NCI-H510A (cell line): ENCODE data around the gene ZBTB20.

Source experiments
- DNase-seq: peaks from one replicate; lab custom pipeline; 2025; lab: John Stamatoyannopoulos, UW

The ZBTB20 gene

DNA sequence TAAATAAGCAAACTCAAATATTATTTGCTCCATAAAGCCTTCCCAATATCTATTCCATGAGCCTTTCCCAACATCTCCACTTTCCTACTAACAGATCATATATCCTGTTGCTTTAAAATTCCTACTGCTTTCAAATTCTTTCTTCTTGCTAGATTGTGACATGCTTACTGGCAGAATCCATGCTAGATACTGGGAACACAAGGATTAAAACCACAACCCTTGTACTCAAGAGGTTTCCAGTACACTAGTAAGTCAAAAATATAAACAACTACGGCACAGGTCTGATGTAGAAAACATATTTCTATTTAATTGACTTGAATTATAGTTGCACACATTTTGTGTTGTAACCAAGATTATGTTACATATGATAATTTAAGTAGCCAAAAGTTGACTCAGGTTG lies 275.0 kb downstream of the ZBTB20 start:
- DNase-seq, result no peak

DNA sequence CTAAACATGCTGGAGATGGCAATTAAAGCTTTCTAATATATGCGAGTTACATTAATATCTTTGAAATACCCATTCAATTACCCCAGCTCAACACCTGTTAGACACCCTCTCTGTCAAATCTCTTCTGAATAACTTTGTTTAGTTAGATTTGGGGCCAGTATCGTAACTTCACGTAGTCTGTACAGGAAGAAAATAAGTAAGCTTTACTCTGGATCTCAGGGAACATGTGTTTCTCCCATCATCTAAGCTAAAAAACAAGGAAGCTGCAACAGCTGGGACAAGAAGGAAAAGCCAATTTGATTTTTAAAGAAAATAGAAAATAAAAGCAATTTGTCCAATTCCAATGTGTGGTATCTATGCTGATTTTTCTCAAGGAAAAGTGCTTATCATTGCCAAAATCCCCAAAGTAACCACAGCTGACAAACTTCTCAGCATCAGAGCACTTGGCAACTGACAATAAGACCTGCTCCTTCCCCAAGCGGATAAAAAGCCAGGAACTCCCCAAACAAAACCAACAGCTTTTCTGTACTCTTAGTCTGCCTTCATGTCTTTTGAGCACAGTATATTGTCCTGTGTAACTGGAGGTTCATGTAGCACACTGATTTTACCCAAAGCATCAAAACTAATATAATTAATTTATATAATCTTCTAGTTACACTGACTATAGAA lies 279.1 kb downstream of the ZBTB20 start:
- no peak for DNase-seq

DNA sequence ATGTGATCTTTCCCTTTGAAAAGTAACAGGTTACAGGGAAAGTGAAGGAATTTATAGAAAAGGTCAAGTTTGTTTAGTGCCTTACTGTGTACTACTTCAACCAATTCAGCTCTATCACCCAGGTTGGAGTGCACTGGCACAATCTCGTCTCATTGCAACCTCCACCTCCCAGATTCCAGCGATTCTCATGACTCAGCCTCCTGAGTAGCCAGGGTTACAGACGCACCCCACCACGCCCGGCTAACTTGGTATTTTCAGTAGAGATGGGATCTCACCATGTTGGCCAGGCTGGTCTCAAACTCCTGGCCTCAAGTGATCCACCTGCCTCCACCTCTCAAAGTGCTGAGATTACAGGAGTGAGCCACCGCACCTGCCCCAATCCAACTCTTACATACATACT lies 279.7 kb downstream of the ZBTB20 start:
- DNase-seq, result no peak

DNA sequence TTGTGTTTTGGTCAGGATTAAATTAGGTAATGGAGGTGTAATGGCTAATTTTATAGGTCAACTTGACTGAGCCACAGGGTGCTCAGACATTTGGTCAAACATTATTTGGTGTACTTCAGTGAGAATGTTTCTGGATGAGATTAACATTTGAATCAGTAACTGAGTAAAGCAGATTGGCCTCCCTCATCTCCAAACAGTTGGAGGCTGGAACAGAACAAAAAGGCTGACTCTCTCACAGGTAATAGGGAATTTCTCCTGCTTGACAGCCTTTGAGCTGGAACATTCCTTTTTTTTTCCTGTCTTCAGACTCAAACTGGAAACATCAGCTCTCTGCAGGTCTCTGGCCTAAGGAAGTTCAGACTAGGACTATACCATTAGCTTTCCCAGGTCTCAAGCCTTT lies 280.7 kb downstream of the ZBTB20 start:
- no peak for DNase-seq

DNA sequence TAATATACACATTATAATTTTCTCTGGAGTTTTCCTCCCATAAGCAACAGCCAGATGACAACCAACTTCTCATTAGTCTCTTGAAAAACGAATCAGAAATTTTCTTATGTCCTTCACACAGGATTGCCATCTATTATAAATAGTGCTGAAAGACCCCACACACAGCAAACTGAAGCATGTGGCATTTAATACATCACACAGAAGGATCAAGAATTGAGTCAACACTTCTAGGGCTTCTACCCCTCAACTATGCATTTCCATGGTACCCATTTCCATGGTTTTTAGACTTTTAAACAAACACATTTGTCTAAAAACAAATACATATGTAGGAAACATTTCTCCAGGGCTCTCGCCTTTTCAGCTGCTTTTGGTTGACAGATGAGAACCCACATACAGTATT lies 282.1 kb downstream of the ZBTB20 start:
- no peak for DNase-seq

DNA sequence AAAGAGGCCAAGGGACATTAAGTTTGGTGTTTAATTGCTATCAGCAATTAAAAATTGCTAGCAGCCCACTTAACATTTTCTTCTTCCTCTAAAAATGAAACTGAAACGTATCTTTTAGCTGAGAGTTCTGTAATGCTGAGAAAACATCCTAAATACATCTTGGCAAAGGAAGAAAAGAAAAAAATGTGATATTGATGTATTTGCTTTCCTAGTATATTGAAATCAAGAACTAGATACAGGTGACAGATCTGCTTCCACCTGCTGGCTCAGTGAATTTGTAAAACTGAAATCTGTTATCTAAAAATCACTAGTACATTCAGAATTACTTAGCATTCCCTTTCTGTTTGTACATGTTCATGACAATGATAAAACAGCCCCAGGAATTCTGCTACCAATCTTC lies 283.2 kb downstream of the ZBTB20 start:
- DNase-seq, result no peak

DNA sequence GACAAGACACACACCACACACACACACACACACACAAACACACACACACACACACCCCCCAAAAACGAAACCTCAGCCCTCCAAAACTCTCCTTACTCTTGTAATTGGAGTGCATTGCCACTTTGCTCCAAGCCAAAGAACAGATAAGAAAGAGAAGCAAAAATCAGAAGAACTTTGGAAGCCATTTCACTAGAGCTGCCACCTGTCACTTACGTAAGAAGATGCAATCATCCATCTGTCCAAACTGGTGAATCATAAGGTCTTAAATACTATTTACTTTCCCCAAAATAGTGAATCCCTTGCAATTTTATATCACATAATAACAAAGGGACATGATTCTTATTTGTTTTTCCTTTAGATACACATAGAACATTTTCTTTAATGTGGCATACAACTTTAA lies 285.4 kb downstream of the ZBTB20 start:
- DNase-seq, result no peak

DNA sequence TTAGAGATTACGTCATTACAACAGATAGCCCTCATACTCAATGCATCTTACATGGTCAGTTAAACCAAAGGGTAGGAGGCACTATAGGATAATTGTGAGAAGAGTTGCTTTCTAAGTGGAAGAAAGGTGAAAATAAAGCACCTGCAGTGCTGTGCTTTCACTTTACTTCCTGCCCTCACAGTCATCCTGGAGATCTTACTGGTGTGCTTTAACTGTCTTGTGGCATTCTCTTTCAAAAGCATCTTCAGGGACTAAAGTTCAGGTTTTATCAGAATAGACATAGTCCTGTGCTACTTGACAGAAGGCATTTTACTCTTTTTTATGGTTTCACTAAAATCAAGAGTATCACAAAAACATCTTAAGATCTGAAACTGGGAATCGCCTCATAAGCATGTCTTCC lies 286.6 kb downstream of the ZBTB20 start:
- no peak for DNase-seq

DNA sequence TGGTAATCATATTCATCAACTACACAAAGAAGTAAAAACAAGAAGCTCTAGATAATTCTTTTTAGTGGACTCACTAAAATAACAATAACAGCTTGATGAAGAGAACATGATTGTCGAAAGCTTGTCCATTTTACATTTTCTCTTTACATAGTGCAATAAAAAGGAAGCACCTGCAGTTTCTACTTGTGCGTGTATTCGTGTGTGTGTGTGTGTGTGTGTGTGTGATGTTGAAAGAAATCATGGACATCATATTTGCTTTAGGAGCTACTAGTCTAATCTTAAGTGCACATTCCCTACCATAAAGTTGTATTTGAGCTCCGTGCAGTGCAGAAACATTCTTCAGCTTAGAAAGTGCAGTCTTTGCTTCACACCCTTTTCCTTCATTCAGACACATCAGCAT lies 288.8 kb downstream of the ZBTB20 start:
- no peak for DNase-seq

DNA sequence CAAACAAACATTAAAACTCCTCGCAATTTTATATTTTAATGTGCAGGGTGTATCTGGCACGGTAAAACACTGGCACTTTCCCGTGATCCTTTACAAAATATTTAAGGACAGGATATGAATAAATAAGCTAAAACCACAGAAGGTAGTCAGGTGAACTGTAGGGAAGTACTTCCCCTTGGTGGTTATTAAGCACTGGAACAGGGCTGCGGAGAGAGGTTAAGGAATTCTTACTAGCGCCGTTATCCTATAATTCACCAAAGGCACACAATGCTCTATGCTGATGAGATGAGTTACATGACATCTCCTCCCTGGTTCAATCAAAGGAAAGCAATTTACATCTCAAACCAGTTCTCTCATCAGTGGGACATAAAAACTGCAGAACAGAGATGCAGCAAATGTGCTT lies 289.8 kb downstream of the ZBTB20 start:
- DNase-seq, result no peak

DNA sequence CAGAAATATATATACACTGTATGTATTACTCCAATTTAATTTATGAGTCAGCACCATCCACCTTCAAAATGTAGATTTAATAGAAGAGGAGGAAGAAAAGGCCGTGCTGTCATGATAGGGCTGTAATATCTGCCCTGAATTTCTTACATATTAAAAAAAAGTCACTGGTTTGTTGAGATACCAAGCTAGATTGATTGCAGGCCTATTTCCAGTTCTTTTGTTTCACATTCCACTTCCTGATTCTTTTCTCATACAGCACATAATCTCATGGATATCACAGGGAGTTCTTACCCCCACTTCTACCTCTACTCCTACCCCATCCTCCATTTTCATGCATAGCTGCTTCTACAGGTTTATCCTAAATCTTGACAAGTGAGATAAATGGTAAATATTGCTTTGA lies 290.3 kb downstream of the ZBTB20 start:
- DNase-seq, result no peak

DNA sequence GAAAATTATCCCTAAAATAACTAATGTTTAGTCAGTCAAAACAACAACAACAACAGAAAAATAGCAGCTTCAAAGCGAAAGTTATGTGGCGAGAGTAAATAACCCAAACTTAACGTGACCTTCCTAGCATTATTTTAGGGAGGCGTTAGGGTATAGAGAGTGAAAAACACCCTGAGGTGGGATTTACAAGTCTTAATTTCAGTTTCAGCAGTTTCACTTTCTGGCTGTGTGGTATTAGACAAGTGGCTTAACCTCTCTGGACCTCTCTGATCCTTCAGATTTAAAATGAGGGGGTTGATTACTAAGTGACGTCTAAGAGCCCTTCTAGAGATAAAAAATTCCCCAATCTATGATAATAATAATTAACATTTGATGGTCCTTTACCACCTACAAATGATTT lies 291.2 kb downstream of the ZBTB20 start:
- DNase-seq, result no peak

DNA sequence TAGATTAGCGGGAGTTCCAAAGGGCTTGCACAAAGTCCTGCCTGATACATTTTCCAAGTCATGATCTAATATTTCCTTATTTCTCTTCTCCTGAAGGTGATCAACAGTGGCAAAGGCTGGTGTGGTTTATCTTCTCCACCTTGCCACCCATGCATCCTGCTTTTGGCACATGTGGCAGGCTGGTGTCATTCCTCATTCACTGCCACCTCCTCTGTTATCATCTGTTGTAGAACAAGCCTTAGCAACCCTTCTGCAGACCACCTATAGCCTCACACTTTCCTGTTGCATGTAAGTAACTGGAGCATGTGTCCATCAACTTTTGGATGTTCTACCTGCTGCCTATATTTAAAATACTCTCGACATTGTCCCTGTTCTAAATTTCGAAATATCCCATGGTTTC lies 294.1 kb downstream of the ZBTB20 start:
- no peak for DNase-seq

DNA sequence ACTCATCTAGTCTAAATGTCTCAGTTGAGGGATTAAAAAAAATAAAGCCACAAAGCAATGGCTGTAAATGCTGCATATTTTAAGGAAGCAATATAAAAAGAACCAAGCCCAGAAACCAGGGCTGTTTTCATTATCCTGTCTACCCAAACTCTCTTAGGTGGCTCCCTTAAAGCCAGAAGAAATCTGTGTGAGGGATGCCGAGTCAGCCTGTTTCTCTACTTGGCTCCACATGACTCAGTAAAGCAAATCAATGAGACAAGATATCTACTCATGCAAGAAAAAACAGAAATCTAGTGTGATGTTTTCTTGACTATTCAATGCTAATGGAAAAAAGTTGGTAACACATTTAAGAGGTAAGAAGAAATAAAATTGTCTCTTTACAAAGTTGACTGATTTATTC lies 296.2 kb downstream of the ZBTB20 start:
- no peak for DNase-seq

DNA sequence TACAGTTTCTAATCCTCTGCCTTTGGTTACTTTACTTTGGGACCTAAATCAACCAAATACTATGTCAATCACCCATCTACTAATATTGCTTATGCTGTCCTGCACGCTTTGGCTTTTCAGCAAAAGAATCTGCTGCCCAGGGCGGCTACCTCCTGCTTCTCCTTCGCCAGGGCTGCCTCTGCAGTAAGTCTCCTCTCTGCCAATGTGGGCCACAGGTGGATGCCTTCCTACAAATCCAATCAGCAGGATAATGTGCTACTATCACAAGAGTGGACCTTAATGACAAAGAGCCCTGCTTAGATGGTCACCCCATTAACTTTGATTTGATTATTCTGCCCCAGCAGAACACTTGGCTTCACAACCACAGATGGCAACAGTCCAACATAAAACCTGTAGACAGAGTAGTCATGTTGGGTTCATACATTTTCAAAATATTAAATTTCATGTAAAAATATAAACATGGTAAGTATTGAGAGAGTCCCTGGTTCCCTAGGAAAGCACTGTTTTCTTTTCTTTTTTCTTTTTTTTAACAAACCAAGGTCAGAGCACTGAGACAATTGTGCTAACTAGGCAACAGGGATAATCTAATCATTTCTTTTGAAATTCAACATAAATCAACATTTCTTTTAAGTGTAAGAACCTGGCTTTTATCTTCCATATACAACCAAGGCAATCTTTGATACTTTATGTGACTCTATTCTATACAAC lies 298.3 kb downstream of the ZBTB20 start:
- no peak for DNase-seq

DNA sequence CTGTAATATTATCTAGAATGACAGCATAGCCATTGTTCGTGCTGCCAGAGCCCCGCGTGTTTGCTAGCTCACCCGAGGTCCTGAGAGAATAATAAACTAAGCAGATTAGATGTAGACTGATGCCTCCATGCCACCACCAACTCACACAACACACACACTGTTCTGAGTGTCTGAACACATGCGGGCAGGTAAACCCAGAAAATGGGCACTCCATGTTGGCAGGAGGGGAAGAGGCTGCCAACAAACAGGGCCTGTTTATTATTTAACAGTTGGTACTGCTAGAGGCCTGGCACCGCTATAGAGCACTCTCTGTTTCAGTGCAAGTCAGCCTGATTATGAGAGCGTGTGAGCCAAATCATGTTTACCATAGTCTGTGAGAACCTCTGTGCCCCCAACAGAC lies 299.0 kb downstream of the ZBTB20 start:
- DNase-seq, result no peak

DNA sequence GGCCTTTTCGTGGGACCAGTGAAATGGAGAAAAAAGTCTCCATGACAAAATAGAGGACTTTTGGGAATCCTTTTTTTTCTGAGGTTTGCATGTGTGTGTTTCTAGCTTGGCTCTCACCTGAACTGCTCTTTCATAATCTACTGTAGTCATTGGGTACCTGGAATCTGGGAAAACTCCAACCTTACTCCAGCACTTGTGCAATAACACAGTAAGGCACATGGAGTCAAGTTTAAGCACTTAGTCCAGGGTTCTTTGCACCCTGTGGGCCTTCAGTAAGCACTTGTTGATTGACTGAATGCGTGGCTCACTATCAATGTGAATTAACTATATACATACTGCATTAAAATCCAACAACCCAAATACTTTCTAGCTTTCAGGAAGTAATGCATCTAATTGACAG lies 299.5 kb downstream of the ZBTB20 start:
- no peak for DNase-seq

DNA sequence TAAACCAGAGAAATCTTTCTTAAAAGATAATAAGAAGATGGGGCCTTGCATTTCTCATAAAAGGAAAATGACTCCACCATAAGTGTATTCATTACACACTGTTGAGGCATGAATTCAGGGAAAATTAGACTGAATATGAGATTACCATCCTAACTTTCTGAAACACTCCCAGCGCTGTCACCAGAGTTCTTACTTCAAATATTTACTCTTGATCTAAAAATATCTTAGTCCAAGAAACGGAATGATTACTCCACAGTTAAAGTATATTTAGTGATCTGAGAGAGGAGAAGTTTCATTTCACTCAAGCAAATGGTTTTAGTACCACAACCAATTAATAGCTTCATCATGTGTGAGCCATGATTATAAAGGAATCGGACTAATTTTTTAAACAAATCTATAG lies 300.3 kb downstream of the ZBTB20 start:
- DNase-seq, result no peak

DNA sequence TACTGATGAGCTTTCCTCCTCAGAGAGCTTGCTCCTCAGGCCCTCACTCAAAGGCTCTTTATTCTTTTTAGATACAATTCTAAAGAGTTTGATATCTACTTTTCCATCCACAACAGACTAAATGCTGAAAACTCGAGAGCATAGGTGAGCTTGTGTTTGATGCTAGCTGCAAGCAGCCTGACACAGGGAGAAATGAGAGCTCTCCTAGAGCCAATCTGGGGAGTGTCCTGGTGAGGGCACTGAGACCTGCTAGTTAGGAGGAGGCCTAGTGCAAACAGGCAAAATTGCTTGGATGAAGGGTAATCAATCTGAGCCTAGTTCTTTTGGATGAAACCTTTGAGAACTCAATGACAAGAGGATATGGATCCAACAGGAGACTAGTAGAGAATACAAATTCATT lies 300.8 kb downstream of the ZBTB20 start:
- DNase-seq, result no peak

DNA sequence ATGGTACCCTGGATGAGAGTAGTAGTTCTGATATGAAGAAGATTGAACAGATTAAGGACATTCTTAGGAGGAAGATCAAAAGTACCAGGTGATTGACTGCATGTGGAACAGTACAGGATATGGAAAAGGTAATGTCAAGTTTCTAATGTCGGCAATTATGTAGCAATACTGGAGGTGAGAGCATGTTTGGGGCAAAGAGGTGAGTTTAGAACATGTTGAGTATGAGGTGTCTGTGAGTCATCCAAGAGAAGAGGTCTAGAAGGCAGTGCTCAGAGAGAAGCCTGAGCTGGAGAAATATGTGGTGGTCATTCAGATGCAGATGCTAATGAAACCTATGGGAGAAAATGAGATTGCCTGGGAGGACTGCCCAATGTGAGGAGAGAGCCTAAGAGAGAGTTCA lies 305.6 kb downstream of the ZBTB20 start:
- DNase-seq, result no peak

DNA sequence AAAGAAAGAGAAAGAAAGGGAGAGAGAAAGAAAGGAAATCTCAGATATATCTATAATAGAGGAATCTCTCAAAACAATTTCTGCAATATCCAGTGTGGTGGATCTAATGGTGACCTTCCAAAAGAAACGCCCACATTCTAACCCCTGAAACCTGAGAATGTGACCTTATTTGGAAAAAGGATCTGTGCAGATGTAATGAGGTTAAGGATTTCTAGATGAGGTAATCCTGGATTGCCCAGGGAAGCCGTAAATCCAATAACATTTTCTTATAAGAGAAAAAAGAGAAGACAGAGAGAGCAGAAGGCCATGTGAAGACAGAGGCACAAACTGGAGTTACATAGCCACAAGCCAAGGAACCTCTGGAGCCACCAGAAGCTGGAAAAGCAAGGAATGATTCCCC lies 307.6 kb downstream of the ZBTB20 start:
- no peak for DNase-seq

DNA sequence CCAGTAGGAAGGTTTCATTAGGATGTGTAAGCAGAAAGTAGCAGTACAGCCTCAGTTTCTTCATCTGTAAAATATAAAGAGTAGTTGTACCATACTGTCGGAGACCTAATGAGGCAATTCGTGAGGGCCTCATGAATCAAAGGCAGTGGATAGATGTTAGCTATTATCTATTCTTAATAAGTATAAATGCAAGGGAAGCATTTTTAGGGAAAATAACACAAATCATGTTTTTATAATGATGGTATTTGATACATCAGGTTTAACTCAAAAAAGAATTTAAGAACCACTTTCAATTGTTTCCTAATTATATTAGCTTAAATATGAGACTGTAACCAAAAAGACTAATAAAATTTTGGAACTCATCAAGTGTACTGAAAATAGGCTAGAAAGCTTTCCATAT lies 309.1 kb downstream of the ZBTB20 start:
- no peak for DNase-seq

DNA sequence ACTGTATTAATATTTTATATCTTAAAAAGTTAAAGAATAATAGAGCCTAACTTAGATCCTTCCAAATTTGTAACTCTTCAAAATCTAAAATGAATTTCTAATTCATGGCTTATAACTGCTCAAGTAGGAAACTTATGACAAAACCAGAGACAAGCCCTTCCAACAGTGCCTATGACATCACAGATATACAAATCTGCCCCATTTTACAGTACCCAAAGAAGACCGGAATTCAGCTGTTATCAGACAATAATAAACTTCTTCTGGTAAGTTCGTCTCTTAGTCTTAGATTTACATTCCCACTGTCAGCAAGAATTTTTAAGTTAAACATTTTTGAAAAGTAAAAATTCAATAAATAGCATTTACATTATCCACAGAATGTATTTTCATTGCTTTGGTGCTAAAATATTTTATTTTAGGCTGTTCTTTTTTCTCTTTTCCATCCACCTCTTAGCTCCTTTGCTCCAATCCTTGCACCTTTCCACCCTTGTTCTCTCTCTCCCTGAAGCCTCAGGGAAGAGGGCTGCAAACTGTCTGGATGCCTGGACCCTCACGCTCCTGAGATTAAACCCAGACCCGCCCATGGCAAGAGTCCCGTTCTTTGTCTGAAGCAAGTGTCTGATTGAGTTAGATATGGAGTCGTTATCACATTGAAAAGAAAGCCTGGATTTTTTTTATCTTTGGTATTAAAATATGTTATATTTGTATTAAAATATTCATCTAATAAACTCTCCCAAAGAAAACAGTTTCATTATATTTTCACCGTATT lies 312.7 kb downstream of the ZBTB20 start:
- no peak for DNase-seq
